CD4-positive, alpha-beta T cell treated with Interleukin-4 for 1 hour (primary cell): ENCODE results near the gene NNMT.
"Not testable (repeated sequence)": the region's sequence is repeated elsewhere in the genome, so short reads cannot be mapped to it uniquely, and the experiment has no call there.

ENCODE experiments used
- DNase-seq, 2 donors: peaks; one replicate each; pipeline ENCODE4 v3.0.0-alpha.2; 2020 to 2022

The NNMT gene

GRCh38 chr11:114314096-114314495 is 17.9 kb downstream of the NNMT start:
- no peak for DNase-seq

GRCh38 chr11:114315749-114316368 is 19.7 kb downstream of the NNMT start:
- peak in 1 of 2 donors; percentile 1 for DNase-seq

- no peak for DNase-seq
Observed at GRCh38 chr11:114316980-114317786, 21.0 kb downstream of the NNMT start.

- peak in 1 of 2 donors; percentile 3 for DNase-seq
Observed at GRCh38 chr11:114317787-114318137, 21.6 kb downstream of the NNMT start.

- no peak for DNase-seq
Observed at GRCh38 chr11:114318361-114318760, 22.2 kb downstream of the NNMT start.

GRCh38 chr11:114319716-114320328 is 23.6 kb downstream of the NNMT start:
- no peak for DNase-seq

- DNase-seq, result no peak
Observed at GRCh38 chr11:114321621-114322257, 25.5 kb downstream of the NNMT start.

GRCh38 chr11:114322934-114323333 is 26.7 kb downstream of the NNMT start:
- DNase-seq, result no peak

GRCh38 chr11:114326151-114326550 is 30.0 kb downstream of the NNMT start:
- no peak for DNase-seq

GRCh38 chr11:114326776-114327175 is 30.6 kb downstream of the NNMT start:
- no peak for DNase-seq

- DNase-seq, result no peak
Observed at GRCh38 chr11:114330373-114330772, 34.2 kb downstream of the NNMT start.

GRCh38 chr11:114340311-114341131 is 44.3 kb downstream of the NNMT start:
- DNase-seq, result peak; percentile 26 to 47

GRCh38 chr11:114341667-114342066 is 45.5 kb downstream of the NNMT start:
- DNase-seq, result not testable (repeated sequence)

GRCh38 chr11:114342476-114342875 is 46.3 kb downstream of the NNMT start:
- DNase-seq, result no peak

GRCh38 chr11:114343020-114343419 is 46.8 kb downstream of the NNMT start:
- DNase-seq, result no peak

GRCh38 chr11:114343493-114343892 is 47.3 kb downstream of the NNMT start:
- no peak for DNase-seq

- DNase-seq, result no peak
Observed at GRCh38 chr11:114344494-114344893, 48.3 kb downstream of the NNMT start.

GRCh38 chr11:114345575-114346222 is 49.5 kb downstream of the NNMT start:
- no peak for DNase-seq

- DNase-seq, result peak in 1 of 2 donors; percentile 52
Observed at GRCh38 chr11:114346709-114347141, 50.5 kb downstream of the NNMT start.

- peak; percentile 21 to 59 for DNase-seq
Observed at GRCh38 chr11:114348200-114349191, 52.3 kb downstream of the NNMT start.

GRCh38 chr11:114350022-114350421 is 53.8 kb downstream of the NNMT start:
- no peak for DNase-seq
